Peyer's patch (tissue), 4 donors: ENCODE measurements around the gene PCDHB14. TPM values are rescaled to one million over a fixed set of nuclear protein-coding genes. Genes with fewer than 3 reads are reported as not detected.
"Not testable (repeated sequence)": the region's sequence is repeated elsewhere in the genome, so short reads cannot be mapped to it uniquely, and the experiment has no call there.

Source experiments
- DNase-seq, 3 donors: peaks; one replicate each; pipeline ENCODE4 v3.0.0-alpha.2; 2017 to 2019
- H3K27ac ChIP-seq, 4 donors: fragments of 200-600 bp; sonication (generic); one replicate each; pipeline ENCODE4 v1.5.1; 2016 to 2019
- H3K27me3 ChIP-seq, 2 donors: fragments of 200-600 bp; sonication (generic); one replicate each; pipeline ENCODE4 v1.5.1; 2019
- H3K36me3 ChIP-seq, 3 donors: fragments of 200-600 bp; sonication (generic); one replicate each; pipeline ENCODE4 v1.5.1; 2016 to 2019
- H3K4me1 ChIP-seq, 4 donors: fragments of 200-600 bp; sonication (generic); one replicate each; pipeline ENCODE4 v1.5.1; 2016 to 2019
- H3K4me3 ChIP-seq, 4 donors: fragments of 200-600 bp; sonication (generic); 1 replicate in 3 of 4; 2 replicates in 1 of 4; pipeline ENCODE4 v1.5.1; 2016 to 2019; ENCODE audit warnings: mild to moderate bottlenecking in 1 of 4
- H3K9me3 ChIP-seq, 4 donors: fragments of 200-600 bp; sonication (generic); one replicate each; pipeline ENCODE4 v1.5.1; 2016 to 2019; ENCODE audit warnings: mild to moderate bottlenecking in 1 of 4
- CTCF ChIP-seq, 6 experiments: fragments of 450-650 bp in 4 of 6; fragments of 200-600 bp in 2 of 6; sonication (generic) in 1 of 6; IDR thresholded peaks; one replicate each; pipeline ENCODE4 v1.5.1; 2017 to 2019; ENCODE audit warnings: antibody characterized with exemption in 6 of 6, mild to moderate bottlenecking in 3 of 6, moderate library complexity in 1 of 6
- POLR2A ChIP-seq, 2 donors: fragments of 450-650 bp; IDR thresholded peaks; one replicate each; pipeline ENCODE4 v1.5.1; 2017; ENCODE audit warnings: antibody characterized with exemption in 2 of 2, mild to moderate bottlenecking in 2 of 2, moderate library complexity in 2 of 2
- total RNA-seq, 4 donors: library from RNA; depleted of rRNA; stranded (reverse); fragments of >200 nt; gene quantifications; one replicate each; pipeline ENCODE4 v1.1.0, GENCODE V29; 2016

The PCDHB14 gene
- total RNA-seq, 4 donors from 2014 or later, result 0.19 to 1.1 (median 0.54) TPM; not detected in 1

DNA sequence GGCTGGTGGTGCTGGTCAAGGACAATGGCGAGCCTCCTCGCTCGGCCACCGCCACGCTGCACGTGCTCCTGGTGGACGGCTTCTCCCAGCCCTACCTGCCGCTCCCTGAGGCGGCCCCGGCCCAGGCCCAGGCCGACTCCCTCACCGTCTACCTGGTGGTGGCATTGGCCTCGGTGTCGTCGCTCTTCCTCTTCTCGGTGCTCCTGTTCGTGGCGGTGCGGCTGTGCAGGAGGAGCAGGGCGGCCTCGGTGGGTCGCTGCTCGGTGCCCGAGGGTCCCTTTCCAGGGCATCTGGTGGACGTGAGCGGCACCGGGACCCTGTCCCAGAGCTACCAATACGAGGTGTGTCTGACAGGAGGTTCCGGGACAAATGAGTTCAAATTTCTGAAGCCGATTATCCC is 2.3 kb downstream of the PCDHB14 start:
- not testable (repeated sequence) for H3K36me3 ChIP-seq, H3K4me3 ChIP-seq, H3K27me3 ChIP-seq, DNase-seq, H3K27ac ChIP-seq, H3K4me1 ChIP-seq
- peaks cover 0 to 35% (median 0%) of the 10 kb centered on the region in 4 donors for H3K9me3 ChIP-seq

GRCh38 chr5:141234109-141234667 is 11.0 kb downstream of the PCDHB14 start:
- H3K4me1 ChIP-seq, result no peaks in the 10 kb centered on the region
- no peak for DNase-seq
- no peak overlapping the region for H3K4me3 ChIP-seq
- no peaks in the 10 kb centered on the region for H3K36me3 ChIP-seq
- peaks cover 0 to 41% (median 10%) of the 10 kb centered on the region in 4 donors for H3K9me3 ChIP-seq
- no peak overlapping the region for H3K27ac ChIP-seq
- TF ChIP-seq CTCF (IDR thresholded peaks at IDR 0.05) (peak in 1 of 6 experiments; percentile 5), POLR2A (IDR thresholded peaks at IDR 0.05) (no peak)
- no peaks in the 10 kb centered on the region for H3K27me3 ChIP-seq

GRCh38 chr5:141235922-141236321 is 12.8 kb downstream of the PCDHB14 start:
- not testable (repeated sequence) for H3K4me1 ChIP-seq, H3K27me3 ChIP-seq, H3K27ac ChIP-seq, H3K4me3 ChIP-seq, H3K36me3 ChIP-seq, DNase-seq
- peaks cover 0 to 52% (median 13%) of the 10 kb centered on the region in 4 donors for H3K9me3 ChIP-seq

DNA sequence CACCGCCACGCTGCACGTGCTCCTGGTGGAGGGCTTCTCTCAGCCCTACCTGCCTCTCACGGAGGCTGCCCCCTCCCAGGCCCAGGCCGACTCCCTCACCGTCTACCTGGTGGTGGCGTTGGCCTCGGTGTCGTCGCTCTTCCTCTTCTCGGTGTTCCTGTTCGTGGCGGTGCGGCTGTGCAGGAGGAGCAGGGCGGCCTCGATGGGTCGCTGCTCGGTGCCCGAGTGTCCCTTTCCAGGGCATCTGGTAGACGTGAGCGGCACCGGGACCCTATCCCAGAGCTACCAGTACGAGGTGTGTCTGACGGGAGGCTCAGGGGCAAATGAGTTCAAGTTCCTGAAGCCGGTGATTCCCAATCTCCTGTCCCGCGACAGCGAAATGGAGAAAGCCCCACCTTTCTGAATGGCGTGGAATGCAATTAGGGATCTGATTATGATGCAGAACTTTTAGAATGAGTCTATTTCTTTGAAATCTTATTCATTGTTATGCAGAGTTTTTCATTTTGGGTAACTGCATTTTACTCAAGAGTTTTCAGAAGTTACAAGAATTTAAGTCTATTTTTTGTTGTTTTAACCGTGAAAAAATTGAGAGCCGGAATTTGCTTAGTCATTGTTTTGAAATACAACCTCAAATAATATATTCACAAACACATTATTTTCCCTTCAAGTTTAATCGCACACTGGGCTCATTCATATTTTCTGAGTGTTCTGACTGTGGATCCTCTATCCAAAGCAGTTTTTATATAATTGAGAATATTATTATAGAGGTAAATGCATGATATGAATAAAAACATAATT is 13.6 kb downstream of the PCDHB14 start:
- peaks cover 0 to 60% (median 17%) of the 10 kb centered on the region in 4 donors for H3K9me3 ChIP-seq
- H3K27ac ChIP-seq, result no peak overlapping the region
- no peak for TF ChIP-seq POLR2A (IDR thresholded peaks at IDR 0.05)
- no peak for TF ChIP-seq CTCF (IDR thresholded peaks at IDR 0.05)
- H3K4me3 ChIP-seq, result no peak overlapping the region
- H3K4me1 ChIP-seq, result no peaks in the 10 kb centered on the region
- H3K27me3 ChIP-seq, result no peaks in the 10 kb centered on the region
- DNase-seq, result no peak
- H3K36me3 ChIP-seq, result no peaks in the 10 kb centered on the region

DNA sequence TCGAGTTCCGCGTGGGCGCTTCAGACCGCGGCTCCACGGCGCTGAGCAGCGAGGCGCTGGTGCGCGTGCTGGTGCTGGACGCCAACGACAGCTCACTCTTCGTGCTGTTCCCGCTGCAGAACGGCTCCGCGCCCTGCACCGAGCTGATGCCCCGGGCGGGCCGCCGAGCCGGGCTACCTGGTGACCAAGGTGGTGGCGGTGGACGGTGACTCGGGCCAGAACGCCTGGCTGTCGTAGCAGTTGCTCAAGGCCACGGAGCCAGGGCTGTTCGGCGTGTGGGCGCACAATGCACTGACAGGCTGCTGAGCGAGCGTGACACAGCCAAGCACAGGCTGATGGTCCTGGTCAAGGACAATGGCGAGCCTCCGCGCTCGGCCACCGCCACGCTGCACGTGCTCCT is 18.4 kb downstream of the PCDHB14 start:
- Histone ChIP-seq H3K4me3 (no peak overlapping the region), H3K27ac (no peak overlapping the region), H3K4me1 (no peaks in the 10 kb centered on the region), H3K36me3 (no peaks in the 10 kb centered on the region), H3K9me3 (peaks cover 0 to 72% (median 20%) of the 10 kb centered on the region in 4 donors), H3K27me3 (no peaks in the 10 kb centered on the region)
- DNase-seq, result no peak
- TF ChIP-seq POLR2A (IDR thresholded peaks at IDR 0.05) (no peak), CTCF (IDR thresholded peaks at IDR 0.05) (no peak)

DNA sequence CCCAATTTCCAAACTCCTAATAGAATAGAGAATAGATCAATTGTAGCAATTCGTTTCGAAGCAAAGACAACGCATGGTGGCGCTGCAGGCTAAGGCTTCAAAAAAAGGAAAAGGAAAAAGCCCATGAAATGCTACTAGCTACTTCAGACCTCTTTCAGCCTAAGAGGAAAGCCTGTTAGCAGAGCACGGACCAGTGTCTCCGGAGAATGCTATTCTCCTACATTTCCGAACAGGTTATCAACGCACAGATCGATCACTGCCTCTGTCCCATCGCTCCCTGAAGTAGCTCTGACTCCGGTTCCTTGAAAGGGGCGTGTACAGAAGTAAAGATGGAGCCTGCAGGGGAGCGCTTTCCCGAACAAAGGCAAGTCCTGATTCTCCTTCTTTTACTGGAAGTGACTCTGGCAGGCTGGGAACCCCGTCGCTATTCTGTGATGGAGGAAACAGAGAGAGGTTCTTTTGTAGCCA is 22.1 kb downstream of the PCDHB14 start, which contains the start of gene PCDHB15:
TSS of gene PCDHB15 (plus strand) at position 146 of the 468 bp plus-strand sequence. CDS start at position 330, 184 bp downstream.
- peaks cover 0 to 89% (median 27%) of the 10 kb centered on the region in 4 donors for H3K9me3 ChIP-seq
- no peak within 1 kb of the TSS for H3K27ac ChIP-seq
- H3K27me3 ChIP-seq, result no peaks in the 10 kb centered on the region
- H3K4me1 ChIP-seq, result no peaks in the 10 kb centered on the region
- no peak for TF ChIP-seq POLR2A (IDR thresholded peaks at IDR 0.05)
- peak in 3 of 6 experiments; percentile 7 to 8 (median 7) for TF ChIP-seq CTCF (IDR thresholded peaks at IDR 0.05)
- no peaks in the 10 kb centered on the region for H3K36me3 ChIP-seq
- H3K4me3 ChIP-seq, result peak within 1 kb of the TSS in 1 of 4 donors; percentile 23
- DNase-seq, result no peak

- not testable (repeated sequence) for H3K27me3 ChIP-seq, H3K27ac ChIP-seq, DNase-seq, H3K4me1 ChIP-seq, H3K4me3 ChIP-seq, H3K36me3 ChIP-seq
- peaks cover 0 to 90% (median 20%) of the 10 kb centered on the region in 4 donors for H3K9me3 ChIP-seq
Measured at GRCh38 chr5:141246971-141247370, 23.8 kb downstream of the PCDHB14 start.

GRCh38 chr5:141247434-141247833 is 24.3 kb downstream of the PCDHB14 start:
- not testable (repeated sequence) for H3K27ac ChIP-seq, H3K4me3 ChIP-seq, DNase-seq, H3K27me3 ChIP-seq, H3K4me1 ChIP-seq, H3K36me3 ChIP-seq
- peaks cover 0 to 92% (median 19%) of the 10 kb centered on the region in 4 donors for H3K9me3 ChIP-seq
